ENCODE data around the gene PPP2R5B. TPM values are rescaled to one million over a fixed set of nuclear protein-coding genes. Genes with fewer than 3 reads are reported as not detected.

Gene PPP2R5B
- total RNA-seq, 1 donor = 14.2 TPM

DNA sequence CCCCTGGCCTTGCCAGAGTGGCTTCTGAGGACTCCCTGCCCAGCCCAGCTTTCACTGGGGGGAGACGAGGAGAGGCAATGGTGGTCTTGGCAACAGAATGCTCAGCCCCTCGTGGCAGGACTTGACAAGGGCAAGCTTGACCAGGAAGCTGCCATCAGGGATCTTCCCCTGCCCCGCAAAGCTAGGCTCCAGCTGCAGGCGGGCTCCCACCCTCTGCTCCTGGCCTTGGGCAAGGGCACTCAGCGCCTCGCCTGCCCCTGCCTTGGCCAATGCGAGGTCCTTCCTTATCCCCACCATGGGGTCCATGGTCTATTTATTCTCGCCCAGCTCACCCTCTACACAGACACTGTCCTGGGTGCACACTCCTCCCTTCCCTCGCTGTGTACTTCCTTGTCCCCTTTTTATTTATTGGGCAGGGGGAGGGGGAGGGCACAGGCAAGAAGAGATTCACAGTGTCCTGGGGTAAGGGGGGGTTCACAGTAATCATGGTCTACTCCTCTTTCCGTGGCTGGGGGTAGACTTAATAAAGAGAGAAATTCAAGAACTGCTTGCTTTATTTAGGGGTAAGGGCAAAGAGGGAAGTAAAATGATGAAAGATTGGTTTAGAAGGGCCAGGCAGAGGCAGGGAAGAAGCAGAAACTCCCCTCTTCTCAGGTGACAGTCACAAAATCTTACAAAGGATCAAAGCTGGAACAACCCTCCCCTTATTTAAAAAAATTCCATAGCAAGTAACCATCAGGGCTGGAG, 9.6 kb downstream of the PPP2R5B start:
- no peak overlapping the region for H3K4me3 ChIP-seq (ENCODE audit: low read depth, low read length)
- DNase-seq (ENCODE audit: low read depth) = no peak
- TF ChIP-seq, protein P1, sequence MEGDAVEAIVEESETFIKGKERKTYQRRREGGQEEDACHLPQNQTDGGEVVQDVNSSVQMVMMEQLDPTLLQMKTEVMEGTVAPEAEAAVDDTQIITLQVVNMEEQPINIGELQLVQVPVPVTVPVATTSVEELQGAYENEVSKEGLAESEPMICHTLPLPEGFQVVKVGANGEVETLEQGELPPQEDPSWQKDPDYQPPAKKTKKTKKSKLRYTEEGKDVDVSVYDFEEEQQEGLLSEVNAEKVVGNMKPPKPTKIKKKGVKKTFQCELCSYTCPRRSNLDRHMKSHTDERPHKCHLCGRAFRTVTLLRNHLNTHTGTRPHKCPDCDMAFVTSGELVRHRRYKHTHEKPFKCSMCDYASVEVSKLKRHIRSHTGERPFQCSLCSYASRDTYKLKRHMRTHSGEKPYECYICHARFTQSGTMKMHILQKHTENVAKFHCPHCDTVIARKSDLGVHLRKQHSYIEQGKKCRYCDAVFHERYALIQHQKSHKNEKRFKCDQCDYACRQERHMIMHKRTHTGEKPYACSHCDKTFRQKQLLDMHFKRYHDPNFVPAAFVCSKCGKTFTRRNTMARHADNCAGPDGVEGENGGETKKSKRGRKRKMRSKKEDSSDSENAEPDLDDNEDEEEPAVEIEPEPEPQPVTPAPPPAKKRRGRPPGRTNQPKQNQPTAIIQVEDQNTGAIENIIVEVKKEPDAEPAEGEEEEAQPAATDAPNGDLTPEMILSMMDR (IDR thresholded peaks at IDR 0.05; ENCODE audit: insufficient read depth, low read depth, low read length) = no peak

DNA sequence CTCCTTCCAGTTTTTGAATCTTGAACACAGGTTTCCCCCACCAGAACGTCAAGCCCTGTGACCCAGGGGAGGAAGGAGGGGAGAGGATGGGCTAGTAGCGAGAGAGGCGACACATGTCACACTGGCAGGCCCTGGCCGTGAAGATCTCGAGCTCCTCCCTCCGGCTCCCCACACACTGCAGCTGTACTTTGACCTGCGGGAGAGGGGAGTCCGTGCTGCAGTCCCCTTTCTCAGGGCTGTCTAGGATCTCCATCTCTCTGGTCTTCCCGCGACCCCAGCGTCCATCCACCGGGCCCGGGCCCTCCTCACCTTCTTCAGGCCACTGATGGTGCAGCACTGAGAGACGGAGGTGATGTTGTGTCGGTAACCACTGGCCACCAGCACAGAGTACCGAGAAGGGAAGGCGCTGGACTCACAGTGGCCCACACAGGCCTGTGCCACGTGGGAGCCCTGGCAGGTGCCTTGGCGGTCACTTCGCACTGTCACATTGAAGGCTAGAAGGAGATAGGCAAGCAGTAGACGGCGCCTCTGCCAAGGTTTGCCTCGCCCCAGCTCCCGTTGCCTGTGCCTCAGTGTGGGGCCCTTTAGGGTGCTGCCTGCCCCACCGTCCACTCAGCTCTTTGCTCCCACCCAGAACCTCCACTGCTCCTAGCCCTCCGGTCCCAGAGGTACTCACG, 10.3 kb downstream of the PPP2R5B start:
- H3K4me3 ChIP-seq (ENCODE audit: low read depth, low read length) = no peak overlapping the region
- no peak for DNase-seq (ENCODE audit: low read depth)
- TF ChIP-seq, protein P1 (IDR thresholded peaks at IDR 0.05; ENCODE audit: insufficient read depth, low read depth, low read length) = no peak

DNA sequence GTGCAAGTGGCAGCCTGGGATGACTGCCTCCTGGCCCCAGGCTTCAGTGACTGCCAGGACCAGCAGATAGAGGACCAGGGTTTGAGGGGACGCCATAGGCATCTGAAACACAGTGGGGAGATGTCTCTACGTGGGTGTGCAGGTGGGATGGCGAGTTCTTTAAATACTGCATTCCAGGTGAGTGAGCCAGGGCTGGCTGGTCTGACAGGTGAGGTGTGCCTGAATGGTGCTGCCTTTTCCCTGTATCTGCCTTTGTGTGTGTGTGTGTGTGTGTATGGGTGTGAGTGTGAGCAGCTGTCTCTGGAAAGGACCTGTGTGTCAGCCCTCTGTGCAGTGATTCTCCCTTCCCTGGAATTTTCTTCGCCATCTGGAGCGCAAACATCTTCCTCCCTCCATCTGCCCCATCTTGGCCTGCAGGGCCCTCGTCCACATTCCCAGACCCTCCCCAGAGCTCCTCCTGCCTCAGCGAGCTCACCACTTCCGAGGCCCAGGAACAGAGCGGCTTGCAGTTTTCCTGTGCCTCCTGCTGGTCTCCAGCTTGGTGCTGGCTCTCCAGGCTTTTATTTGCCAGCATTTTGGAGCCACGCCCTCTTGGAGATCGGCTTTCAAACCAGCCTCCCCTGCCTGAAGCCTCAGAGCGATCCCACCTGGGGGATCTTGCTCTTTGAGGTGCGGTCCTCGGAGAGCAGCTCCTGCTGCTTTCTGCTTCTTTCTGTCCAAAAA, 11.0 kb downstream of the PPP2R5B start, which contains the start of gene GPHA2:
Gene GPHA2, minus strand, starts transcription at position 535 of the 723 bp plus-strand sequence. Its CDS starts 433 bp downstream, at position 102.
- DNase-seq (ENCODE audit: low read depth) = peak; percentile 45
- no peak within 1 kb of the TSS for H3K4me3 ChIP-seq (ENCODE audit: low read depth, low read length)
- TF ChIP-seq, protein P1 (IDR thresholded peaks at IDR 0.05; ENCODE audit: insufficient read depth, low read depth, low read length) = peak; percentile 17

DNA sequence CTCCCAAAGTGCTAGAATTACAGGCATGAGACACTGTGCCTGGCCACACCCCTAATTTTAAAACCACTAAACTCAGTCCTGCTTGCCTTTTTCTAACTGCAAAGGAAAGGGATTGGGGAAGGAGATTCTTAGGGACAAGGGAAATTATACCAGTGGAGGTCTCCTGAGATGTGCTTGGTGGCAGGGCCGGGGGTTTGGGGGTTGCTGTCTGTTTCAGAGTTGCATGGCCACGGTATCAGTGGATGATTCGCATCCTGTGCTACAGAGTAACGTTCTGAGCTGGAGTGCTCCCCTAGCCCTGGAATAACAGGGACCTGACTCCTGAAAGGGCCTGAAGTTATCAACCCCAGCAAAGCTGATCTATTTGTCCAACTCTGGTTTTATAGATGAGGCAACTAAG, 12.1 kb downstream of the PPP2R5B start:
- H3K4me3 ChIP-seq (ENCODE audit: low read depth, low read length) = no peak overlapping the region
- TF ChIP-seq, protein P1 (IDR thresholded peaks at IDR 0.05; ENCODE audit: insufficient read depth, low read depth, low read length) = no peak
- DNase-seq (ENCODE audit: low read depth) = no peak

DNA sequence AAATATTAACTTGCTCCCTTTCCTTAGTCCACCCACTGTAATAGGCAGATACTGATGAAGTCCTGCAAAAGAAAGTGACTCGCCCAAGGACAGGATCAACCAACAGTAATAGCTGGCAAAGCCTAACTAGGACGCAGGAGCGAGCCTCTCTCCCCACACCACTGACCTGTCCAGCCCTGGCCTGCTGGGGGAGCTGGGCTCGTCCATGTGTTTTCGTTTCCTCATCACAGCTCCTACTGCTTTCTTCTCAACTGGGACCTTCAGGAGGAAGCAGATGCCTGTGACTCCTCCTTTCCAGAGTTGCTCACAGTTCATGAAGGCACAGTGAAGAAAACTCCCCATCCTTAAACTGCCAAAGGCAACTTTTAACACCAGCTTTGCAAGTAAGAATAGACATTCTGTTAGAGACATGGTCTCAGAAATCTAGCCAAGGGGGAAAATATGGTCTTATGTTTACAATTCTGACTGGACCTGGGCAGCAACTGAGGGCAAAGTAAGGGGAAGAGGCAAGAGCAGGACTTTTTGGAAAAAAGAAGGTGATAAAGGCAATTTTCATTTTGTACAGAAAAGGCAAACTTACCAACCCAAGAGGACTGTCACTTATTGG, 22.8 kb downstream of the PPP2R5B start:
- peak; percentile 16 for DNase-seq (ENCODE audit: low read depth)
- H3K4me3 ChIP-seq (ENCODE audit: low read depth, low read length) = no peak overlapping the region
- TF ChIP-seq, protein P1 (IDR thresholded peaks at IDR 0.05; ENCODE audit: insufficient read depth, low read depth, low read length) = peak; percentile 28

DNA sequence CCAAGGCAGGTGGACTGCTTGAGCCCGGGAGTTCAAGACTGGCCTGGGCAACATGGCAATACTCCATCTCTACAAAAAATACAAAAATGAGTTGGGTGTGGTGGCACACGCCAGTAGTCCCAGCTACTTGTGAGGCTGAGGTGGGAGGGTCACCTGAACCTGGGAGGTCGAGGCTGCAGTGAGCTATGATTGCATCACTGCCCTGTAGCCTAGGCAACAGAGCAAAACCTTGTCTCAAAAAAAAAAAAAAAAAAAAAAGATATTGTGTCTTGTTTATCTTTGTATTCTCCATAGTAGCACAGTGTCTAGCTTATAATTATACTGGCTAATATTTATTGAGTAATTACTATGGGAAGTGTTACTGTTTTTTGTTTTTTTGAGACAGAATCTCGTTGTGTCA, 27.0 kb downstream of the PPP2R5B start:
- no peak for DNase-seq (ENCODE audit: low read depth)
- TF ChIP-seq, protein P1 (IDR thresholded peaks at IDR 0.05; ENCODE audit: insufficient read depth, low read depth, low read length) = no peak
- H3K4me3 ChIP-seq (ENCODE audit: low read depth, low read length) = no peak overlapping the region
